ENCODE results near the gene ZNF439.

Gene ZNF439

DNA sequence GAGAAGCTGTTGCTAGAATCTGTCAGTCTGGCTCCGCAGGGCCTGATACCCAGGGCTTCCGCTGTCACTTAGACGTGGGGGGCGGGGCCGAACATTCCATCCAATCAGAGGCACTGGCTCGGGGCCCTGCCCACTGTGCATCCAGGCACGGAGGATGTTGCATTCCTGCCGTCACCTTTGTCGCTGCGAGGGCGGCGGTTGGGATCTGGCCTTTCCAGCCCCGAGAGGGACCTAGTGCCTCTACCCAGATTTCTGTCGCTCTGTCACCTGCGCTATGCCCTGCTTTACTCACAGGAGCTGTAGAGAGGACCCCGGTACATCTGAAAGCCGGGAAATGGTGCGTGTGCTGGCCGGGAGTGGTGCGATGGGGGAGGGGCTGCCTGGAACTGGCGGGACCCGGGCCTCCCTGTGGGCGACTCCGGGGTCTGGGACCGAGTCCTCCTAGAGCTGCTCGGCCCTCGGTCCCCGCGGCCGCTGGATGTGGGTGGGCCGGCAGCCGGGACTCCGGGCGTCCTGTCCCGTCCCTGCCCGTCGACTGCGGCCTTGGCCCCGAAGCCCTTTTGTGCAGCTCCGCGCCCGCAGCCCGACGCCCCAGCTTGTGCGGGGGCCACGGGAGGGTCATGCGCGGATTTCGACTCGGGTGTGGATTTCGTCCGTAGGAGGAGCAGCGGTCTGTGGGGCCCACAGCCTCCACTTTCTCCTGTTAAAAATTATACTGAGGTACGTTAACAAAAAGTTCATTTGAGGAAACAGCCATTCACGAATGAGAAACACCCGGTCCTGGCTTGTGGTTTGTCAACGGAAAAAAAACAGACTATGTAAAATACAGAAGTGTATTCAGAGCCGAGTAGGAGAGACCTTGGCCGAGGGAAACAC lies at the start of gene ZNF439:
Gene ZNF439 (plus strand): TSS at position 133 of the 876 bp plus-strand sequence. CDS start 142 bp downstream, at position 275.
- Histone ChIP-seq H3K4me3 (replicated peaks; ENCODE audit: low read depth, low read length) (peak within 1 kb of the TSS; percentile 81), H3K36me3 (ENCODE audit: control insufficient read depth, insufficient read depth, low read length) (no peaks in the 10 kb centered on the region), H3K27me3 (replicated peaks; ENCODE audit: control insufficient read depth, insufficient read depth, low read length) (no peaks in the 10 kb centered on the region)
- peak; percentile 84 for DNase-seq (ENCODE audit: extremely low read depth, insufficient read length)
- no peak for TF ChIP-seq CTCF (IDR thresholded peaks at IDR 0.05; ENCODE audit: insufficient read depth, low read length, poor library complexity, severe bottlenecking)

- H3K4me3 ChIP-seq (replicated peaks; ENCODE audit: low read depth, low read length) = no peak overlapping the region
- H3K27me3 ChIP-seq (replicated peaks; ENCODE audit: control insufficient read depth, insufficient read depth, low read length) = no peaks in the 10 kb centered on the region
- H3K36me3 ChIP-seq (ENCODE audit: control insufficient read depth, insufficient read depth, low read length) = no peaks in the 10 kb centered on the region; the same call in 1 of the 2 replicates
- no peak for TF ChIP-seq CTCF (IDR thresholded peaks at IDR 0.05; ENCODE audit: insufficient read depth, low read length, poor library complexity, severe bottlenecking)
- DNase-seq (ENCODE audit: extremely low read depth, insufficient read length) = no peak
Measured at GRCh38 chr19:11806354-11807098, 42.0 kb upstream of the ZNF439 start.

GRCh38 chr19:11807099-11807380 lies 41.5 kb upstream of the ZNF439 start:
- no peak for TF ChIP-seq CTCF (IDR thresholded peaks at IDR 0.05; ENCODE audit: insufficient read depth, low read length, poor library complexity, severe bottlenecking)
- H3K36me3 ChIP-seq (ENCODE audit: control insufficient read depth, insufficient read depth, low read length) = no peaks in the 10 kb centered on the region; the same call in 1 of the 2 replicates
- no peaks in the 10 kb centered on the region for H3K27me3 ChIP-seq (replicated peaks; ENCODE audit: control insufficient read depth, insufficient read depth, low read length)
- no peak overlapping the region for H3K4me3 ChIP-seq (replicated peaks; ENCODE audit: low read depth, low read length)
- DNase-seq (ENCODE audit: extremely low read depth, insufficient read length) = no peak

- Histone ChIP-seq H3K27me3 (replicated peaks; ENCODE audit: control insufficient read depth, insufficient read depth, low read length) (no peaks in the 10 kb centered on the region), H3K36me3 (ENCODE audit: control insufficient read depth, insufficient read depth, low read length) (no peaks in the 10 kb centered on the region), H3K4me3 (replicated peaks; ENCODE audit: low read depth, low read length) (peak overlapping the region; percentile 82)
- TF ChIP-seq CTCF (IDR thresholded peaks at IDR 0.05; ENCODE audit: insufficient read depth, low read length, poor library complexity, severe bottlenecking) = no peak
- no peak for DNase-seq (ENCODE audit: extremely low read depth, insufficient read length)
Measured at GRCh38 chr19:11813703-11814028, 34.9 kb upstream of the ZNF439 start.

DNA sequence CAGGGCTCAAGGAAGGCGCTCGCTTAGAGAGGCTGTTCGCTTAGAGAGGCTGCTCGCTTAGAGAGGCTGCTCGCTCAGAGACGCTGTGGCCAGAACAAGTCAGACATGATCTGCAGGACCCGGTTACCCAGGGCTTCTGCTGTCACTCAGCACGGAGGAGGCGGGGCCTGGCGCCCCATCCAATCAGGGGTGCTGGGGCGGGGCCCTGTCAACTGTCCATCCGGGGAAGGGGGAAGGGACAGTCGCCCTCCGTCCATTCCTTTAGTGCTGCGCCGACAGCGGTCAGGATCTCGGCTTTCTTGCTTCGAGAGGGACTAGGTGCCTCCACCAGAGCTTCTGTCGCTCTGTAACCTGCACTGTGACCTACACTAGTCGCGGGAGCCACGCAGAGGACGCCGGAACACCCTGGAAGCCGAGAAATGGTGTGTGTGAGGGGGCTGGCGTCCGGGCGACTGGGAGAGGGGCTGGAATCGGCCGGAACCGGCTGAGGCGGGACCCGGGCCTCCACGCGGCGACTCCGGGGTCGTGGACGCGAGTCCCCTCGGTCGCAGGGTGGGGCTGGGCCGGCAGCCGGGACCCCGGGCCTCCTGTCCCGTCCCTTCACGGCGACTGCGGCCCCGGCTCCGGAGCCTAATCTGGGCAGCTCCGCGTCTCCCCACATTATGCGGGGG lies 34.4 kb upstream of the ZNF439 start, which contains the start of gene ZNF440:
Gene ZNF440 (plus strand): TSS at position 245 of the 671 bp plus-strand sequence. CDS start 175 bp downstream, at position 420.
- TF ChIP-seq CTCF (IDR thresholded peaks at IDR 0.05; ENCODE audit: insufficient read depth, low read length, poor library complexity, severe bottlenecking) = no peak

More for the DNA sequence above, 34.4 kb upstream of the ZNF439 start, which contains the start of gene ZNF440:
- Histone ChIP-seq H3K36me3 (ENCODE audit: control insufficient read depth, insufficient read depth, low read length) (no peaks in the 10 kb centered on the region), H3K27me3 (replicated peaks; ENCODE audit: control insufficient read depth, insufficient read depth, low read length) (no peaks in the 10 kb centered on the region), H3K4me3 (replicated peaks; ENCODE audit: low read depth, low read length) (peak within 1 kb of the TSS; percentile 82)
- peak; percentile 92 for DNase-seq (ENCODE audit: extremely low read depth, insufficient read length)
